Head of caudate nucleus (tissue), 42 donors: ENCODE data around the gene PNPLA1.

Source experiments
- DNase-seq, 42 donors: peaks; one replicate each; pipeline versions ENCODE4 v3.0.0 to v3.0.0-alpha.2; 2020 to 2021; ENCODE audit warnings: mixed read lengths in 7 of 42
- intact Hi-C: fragments of 100-400 bp; cut with DNase I; formaldehyde crosslinking; loops from one replicate; pipeline ENCODE4 v1.15.0; 2022

The PNPLA1 gene

GRCh38 chr6:36345681-36346466 lies 76.0 kb downstream of the PNPLA1 start:
- intact Hi-C loops = no loop called here
- no peak for DNase-seq

DNA sequence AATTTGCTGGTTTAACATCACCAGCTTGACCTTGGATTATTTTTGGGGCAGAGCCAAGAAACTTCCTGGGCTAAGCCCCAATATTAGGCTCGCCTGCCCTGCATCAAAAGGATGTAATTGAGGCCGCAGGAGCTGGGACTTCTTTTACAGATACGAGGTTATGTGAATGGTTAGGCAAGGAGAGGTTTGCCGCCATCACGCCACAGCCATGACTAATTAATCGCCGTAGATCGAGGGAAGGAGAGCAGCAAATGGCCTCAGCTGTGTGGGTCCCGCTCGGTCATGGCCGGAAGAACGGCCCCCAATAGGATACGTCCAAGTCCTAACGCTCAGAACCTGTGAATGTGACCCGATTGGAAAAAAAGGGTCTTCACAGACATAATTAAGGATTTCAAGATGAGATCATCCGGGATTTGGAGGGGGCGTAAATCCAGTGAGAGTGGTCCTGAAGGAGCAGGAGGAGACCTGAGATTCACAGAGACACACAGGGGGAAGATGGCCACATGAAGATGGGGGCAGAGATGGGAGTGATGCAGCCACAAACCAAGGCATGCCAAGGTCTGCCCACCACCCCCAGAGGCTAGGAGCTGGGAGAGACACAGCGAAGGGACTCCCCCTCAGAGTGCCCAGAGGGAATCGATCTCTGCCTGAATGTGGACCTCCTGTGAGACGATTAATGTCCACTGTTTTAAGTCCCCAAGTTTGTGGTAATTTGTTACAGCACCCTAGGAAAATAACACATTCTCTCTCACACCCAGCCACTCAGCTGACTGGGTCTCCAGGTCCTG lies 76.8 kb downstream of the PNPLA1 start:
- DNase-seq = no peak
- intact Hi-C loops = no loop called here

- no peak for DNase-seq
- intact Hi-C loops = no loop called here
Observed at GRCh38 chr6:36347621-36348020, 77.8 kb downstream of the PNPLA1 start.

GRCh38 chr6:36349240-36349639 lies 79.4 kb downstream of the PNPLA1 start:
- intact Hi-C loops = no loop called here
- peak; percentile 52 to 94 (median 80) for DNase-seq

DNA sequence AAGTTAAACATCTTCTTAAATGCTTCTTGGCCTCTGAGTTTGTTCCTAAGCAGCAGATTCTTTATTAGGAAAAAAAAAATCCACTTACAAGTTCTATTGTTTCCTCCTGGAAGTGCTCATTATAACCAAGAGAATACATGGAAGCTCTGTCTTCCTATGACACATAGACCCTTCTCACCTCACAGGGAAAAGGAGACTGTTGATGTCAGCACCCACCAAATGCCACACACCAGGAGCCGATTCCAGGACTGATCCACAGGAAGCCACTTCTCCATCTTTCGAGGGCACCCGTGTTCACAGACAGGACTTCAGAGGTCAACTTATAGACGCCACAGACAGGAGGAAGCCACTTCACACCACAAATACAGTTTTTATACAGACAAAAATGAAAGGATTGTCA lies 80.2 kb downstream of the PNPLA1 start:
- no peak for DNase-seq
- intact Hi-C loops = loop anchor here (10.0 kb wide), 2 partner anchors 225 to 325 kb away; partner anchors contain the start of genes MAPK14 and SLC26A8

DNA sequence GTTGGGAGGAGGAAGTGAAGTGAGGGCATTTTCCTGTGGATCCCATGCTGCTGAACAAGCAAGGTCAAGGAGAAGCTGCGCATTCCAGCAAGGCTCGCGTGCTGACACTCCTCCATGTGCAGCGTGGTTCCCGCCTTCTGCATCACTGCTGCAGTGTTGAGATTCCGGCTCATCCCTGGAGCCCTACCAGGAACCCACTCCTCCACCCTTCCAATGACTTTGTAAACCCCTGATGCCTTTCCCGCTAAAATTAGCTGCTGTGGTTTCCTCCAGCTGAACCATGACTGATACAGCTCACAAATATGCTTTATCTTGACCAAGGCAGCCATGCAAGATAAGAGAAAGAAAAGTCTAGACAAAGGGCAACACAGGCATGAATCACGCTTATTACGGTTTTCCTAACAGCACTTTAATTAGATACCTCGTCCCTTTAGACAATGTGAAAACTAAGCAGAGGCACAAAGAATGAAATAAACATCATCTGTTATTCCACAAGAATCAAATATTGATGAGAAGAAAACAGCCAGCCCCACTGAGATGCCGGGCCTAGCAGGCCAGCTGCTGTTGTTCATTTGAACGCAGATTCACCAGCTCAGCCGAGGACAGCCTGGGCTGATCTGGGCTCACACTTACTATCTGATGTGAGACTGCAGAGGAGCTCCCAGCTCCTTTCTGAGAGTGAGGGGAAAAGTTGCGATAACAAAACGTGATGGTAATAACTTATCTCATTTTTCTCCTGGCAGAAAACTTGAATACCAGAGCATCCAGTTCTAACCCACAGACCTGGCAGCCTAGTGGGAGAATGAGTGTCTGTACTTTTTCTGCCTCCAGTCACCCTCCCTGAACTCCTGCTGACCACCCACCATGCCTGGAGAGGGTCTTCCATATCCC lies 81.1 kb downstream of the PNPLA1 start:
- intact Hi-C loops = loop anchor here (10.0 kb wide), 2 partner anchors 226 to 326 kb away; partner anchors contain the start of genes MAPK14 and SLC26A8
- no peak for DNase-seq

- intact Hi-C loops = loop anchor here (10.0 kb wide), 2 partner anchors 228 to 328 kb away; partner anchors contain the start of genes MAPK14 and SLC26A8
- DNase-seq = no peak
Observed at GRCh38 chr6:36352477-36353157, 82.8 kb downstream of the PNPLA1 start.

GRCh38 chr6:36353411-36353915 lies 83.6 kb downstream of the PNPLA1 start:
- intact Hi-C loops = loop anchor here (10.0 kb wide), 2 partner anchors 229 to 329 kb away; partner anchors contain the start of genes MAPK14 and SLC26A8
- peak in 1 of 42 donors; percentile 46 for DNase-seq

DNA sequence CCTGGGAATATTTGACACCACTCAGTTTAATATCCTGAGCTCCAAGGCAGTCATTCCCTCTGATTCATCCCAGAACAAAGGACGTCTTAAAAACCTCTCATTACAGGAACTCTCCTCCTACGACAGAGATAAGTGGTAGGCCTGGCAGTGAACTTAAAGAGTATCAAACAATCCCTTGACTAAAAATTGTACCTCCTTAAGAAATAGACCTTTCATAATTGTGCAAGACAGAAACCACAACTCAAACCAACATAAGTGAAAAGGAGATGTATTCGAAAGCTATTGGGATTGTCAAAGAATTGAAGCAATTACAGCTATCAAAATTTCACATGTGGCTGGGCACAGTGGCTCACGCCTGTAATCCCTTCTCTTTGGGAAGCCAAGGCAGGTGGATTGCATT lies 86.0 kb downstream of the PNPLA1 start:
- intact Hi-C loops = loop anchor here (10.0 kb wide), 2 partner anchors 231 to 331 kb away; partner anchors contain the start of genes MAPK14 and SLC26A8
- DNase-seq = peak in 3 of 42 donors; percentile 27 to 48 (median 44)

DNA sequence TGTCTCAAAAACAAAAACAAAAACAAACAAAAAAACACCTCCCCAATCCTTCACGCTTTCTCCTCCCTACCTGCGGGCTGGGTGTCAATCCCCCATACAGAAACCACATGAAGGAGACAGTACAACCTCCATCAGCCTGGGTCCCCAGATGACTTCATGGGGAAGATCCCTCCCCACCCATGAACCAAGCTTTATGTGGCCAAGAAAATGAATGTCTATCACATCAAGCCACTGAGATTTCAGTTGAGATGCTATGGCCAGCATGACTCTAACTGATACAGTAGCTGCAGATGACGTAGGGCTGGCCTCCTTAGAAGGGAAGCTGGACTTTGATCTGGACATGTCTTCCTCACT lies 88.0 kb downstream of the PNPLA1 start:
- intact Hi-C loops = loop anchor here (10.0 kb wide), 2 partner anchors 233 to 333 kb away; partner anchors contain the start of genes MAPK14 and SLC26A8
- DNase-seq = no peak
